Vein endothelial cell (primary cell): ENCODE results near the gene MBD4. TPM values are rescaled to one million over a fixed set of nuclear protein-coding genes. Genes with fewer than 3 reads are reported as not detected.

Experiments used
- small RNA-seq: library from RNA; depleted of rRNA; stranded (forward); fragments of <200 nt; gene quantifications from one replicate; pipeline ENCODE3, GENCODE V24; 2012
- total RNA-seq: library from RNA; depleted of rRNA; stranded (reverse); fragments of >200 nt; gene quantifications from 2 replicates; pipeline ENCODE4 v1.2.3, GENCODE V29; 2012

Gene MBD4
- 24.8 and 27.8 TPM in 2 replicates for total RNA-seq

DNA sequence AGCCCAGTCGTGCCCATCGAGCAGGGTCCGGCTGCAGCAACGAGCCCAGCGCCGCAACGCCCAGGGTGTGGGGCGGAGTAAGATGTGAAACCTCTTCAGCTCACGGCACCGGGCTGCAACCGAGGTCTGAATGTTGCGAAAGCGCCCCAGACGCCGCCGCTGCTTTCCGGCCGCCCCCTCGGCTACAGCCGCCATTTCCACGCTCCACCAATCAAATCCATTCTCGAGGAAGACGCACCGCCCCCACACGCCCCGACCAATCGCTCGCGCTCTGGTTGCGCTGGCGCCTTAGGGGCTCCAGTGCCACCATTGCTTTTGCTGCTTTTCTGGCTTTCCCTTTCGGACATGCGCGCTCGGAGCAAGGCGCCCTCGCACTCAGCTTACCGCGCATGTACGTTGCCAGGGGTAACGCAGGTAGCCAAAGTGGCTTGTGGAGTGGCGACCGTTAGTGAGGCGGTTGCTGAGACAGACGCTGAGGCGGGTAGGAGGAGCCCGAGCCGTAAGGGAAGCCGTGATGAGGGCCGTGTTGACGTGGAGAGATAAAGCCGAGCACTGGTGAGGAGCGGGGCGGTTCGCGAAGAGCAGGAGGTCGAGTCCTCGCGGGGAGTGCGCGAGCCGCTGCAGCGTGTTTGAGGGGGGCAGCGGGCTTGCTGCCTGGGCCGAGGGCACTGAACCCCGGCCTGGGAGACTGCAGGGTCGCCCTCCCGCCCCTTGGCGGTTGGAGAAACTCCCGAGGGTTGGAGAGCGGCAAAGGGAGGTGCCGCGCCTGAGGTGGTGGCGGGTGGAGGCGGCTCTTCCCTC is at the start of gene MBD4, which contains the start of gene IFT122:
TSS of gene MBD4 (minus strand) at position 132 of the 801 bp plus-strand sequence. CDS start at position 17, 115 bp downstream.
TSS of gene IFT122 (plus strand) at position 408 of the 801 bp plus-strand sequence. CDS start at position 515, 107 bp downstream.

DNA sequence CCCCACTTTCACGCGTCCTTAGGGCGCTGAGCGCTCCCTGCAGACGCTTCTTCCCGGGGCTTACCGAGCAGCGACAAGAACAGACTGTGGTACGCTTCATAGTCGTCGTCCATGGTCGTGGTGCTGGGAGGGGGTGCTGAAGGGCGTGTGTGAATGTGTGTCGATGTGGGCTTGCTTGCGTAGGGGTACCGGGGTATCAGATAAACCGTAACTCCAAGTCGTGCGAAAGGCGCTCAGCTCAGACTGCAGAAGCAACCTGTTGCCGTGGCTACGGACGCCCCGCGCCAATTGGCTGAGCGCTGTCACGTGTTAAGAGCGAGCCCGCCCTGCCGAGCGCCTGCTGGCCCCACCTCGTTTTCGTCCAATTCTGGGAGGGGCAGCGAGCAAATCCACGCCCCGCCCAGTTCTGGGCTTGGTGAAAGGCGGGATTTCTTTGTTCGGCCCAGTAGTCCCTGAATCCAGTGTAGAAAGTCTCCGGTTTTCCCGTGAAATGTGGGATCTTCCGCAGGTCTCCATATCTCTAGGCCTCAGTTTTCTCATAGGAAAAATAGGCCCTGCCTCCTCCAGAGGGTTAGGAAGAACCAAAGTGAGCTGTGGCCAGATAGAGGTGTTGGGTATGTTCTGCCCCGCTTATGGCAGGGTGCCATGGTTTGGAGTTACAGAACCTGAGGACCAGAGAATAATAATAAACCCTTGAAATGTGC is 11.2 kb downstream of the MBD4 start, which contains the start of gene EFCAB12:
TSS of gene EFCAB12 (minus strand) at position 261 of the 704 bp plus-strand sequence. CDS start at position 113, 148 bp downstream.

Small RNAs within 50 kb of the gene (small RNA-seq; reads per million reads assigned to genes)
- 0.21 reads per million for gene SNORA7B

Other genes starting within 250 kb of the MBD4 start
- 252 and 312 TPM in 2 replicates for gene COPG1, start 190.3 kb downstream of the MBD4 start, total RNA-seq
- gene HMCES, start 161.1 kb downstream of the MBD4 start, total RNA-seq = 20.9 and 24.6 TPM in 2 replicates
- under 0.01 and 0.19 TPM in 2 replicates for gene EFCAB12, start 11.3 kb downstream of the MBD4 start, total RNA-seq
- 22.4 and 25.5 TPM in 2 replicates for gene IFT122, start 276 bp upstream of the MBD4 start, total RNA-seq
- not detected in 2 replicates for gene RHO, start 88.7 kb upstream of the MBD4 start, total RNA-seq
- gene H1-8, start 103.2 kb upstream of the MBD4 start, total RNA-seq = not detected in 2 replicates
- gene PLXND1, start 166.7 kb upstream of the MBD4 start, total RNA-seq = 568 and 647 TPM in 2 replicates